ENCODE measurements around the gene CIB4.

Gene CIB4

GRCh38 chr2:26609205-26609631 is 31.9 kb downstream of the CIB4 start:
- TF ChIP-seq RAD21 (IDR thresholded peaks at IDR 0.05; ENCODE audit: low read depth) (no peak), FOXM1 (IDR thresholded peaks at IDR 0.05; ENCODE audit: borderline replicate concordance, low read depth) (no peak), TEAD4 (IDR thresholded peaks at IDR 0.05) (no peak), REST (IDR thresholded peaks at IDR 0.05; ENCODE audit: low read depth) (no peak), USF1 (IDR thresholded peaks at IDR 0.05) (no peak), CREB1 (IDR thresholded peaks at IDR 0.05; ENCODE audit: low read depth) (no peak), ZBTB7A (IDR thresholded peaks at IDR 0.05; ENCODE audit: low read depth) (no peak)

- TF ChIP-seq MAX (IDR thresholded peaks at IDR 0.05) (no peak), FOXM1 (IDR thresholded peaks at IDR 0.05; ENCODE audit: borderline replicate concordance, low read depth) (no peak), CEBPB (IDR thresholded peaks at IDR 0.05) (no peak), RAD21 (IDR thresholded peaks at IDR 0.05; ENCODE audit: low read depth) (no peak), CREB1 (IDR thresholded peaks at IDR 0.05; ENCODE audit: low read depth) (no peak), NFIC (IDR thresholded peaks at IDR 0.05) (no peak), EP300 (IDR thresholded peaks at IDR 0.05; ENCODE audit: borderline replicate concordance) (no peak), USF1 (IDR thresholded peaks at IDR 0.05) (no peak), TCF12 (IDR thresholded peaks at IDR 0.05; ENCODE audit: low read depth) (no peak), TEAD4 (IDR thresholded peaks at IDR 0.05) (no peak)
These were observed 32.6 kb downstream of the CIB4 start for GRCh38 chr2:26608557-26608956.

GRCh38 chr2:26607698-26608097 is 33.5 kb downstream of the CIB4 start:
- TF ChIP-seq TEAD4 (IDR thresholded peaks at IDR 0.05) (no peak), EP300 (IDR thresholded peaks at IDR 0.05; ENCODE audit: borderline replicate concordance) (no peak), MAX (IDR thresholded peaks at IDR 0.05) (no peak), USF1 (IDR thresholded peaks at IDR 0.05) (no peak), CREB1 (IDR thresholded peaks at IDR 0.05; ENCODE audit: low read depth) (no peak), NFIC (IDR thresholded peaks at IDR 0.05) (no peak), TAF1 (IDR thresholded peaks at IDR 0.05; ENCODE audit: low read depth) (no peak)

GRCh38 chr2:26606847-26607190 is 34.3 kb downstream of the CIB4 start:
- TF ChIP-seq TCF12 (IDR thresholded peaks at IDR 0.05; ENCODE audit: low read depth), result peak; percentile 72
- no peak for TF ChIP-seq CREB1 (IDR thresholded peaks at IDR 0.05; ENCODE audit: low read depth)
- TF ChIP-seq TEAD4 (IDR thresholded peaks at IDR 0.05), result peak; percentile 89
- TF ChIP-seq MAX (IDR thresholded peaks at IDR 0.05), result peak; percentile 18; the same call in 1 of the 2 replicates
- peak; percentile 69; the same call in 1 of the 2 replicates for TF ChIP-seq EP300 (IDR thresholded peaks at IDR 0.05; ENCODE audit: borderline replicate concordance)
- peak; percentile 72 for TF ChIP-seq USF1 (IDR thresholded peaks at IDR 0.05)
- peak; percentile 71 for TF ChIP-seq NFIC (IDR thresholded peaks at IDR 0.05)
- no peak for TF ChIP-seq YY1 (IDR thresholded peaks at IDR 0.05; ENCODE audit: low read depth)

- TF ChIP-seq CREB1 (IDR thresholded peaks at IDR 0.05; ENCODE audit: low read depth) (no peak), TEAD4 (IDR thresholded peaks at IDR 0.05) (no peak), MAX (IDR thresholded peaks at IDR 0.05) (no peak), ZBTB7A (IDR thresholded peaks at IDR 0.05; ENCODE audit: low read depth) (no peak), RAD21 (IDR thresholded peaks at IDR 0.05; ENCODE audit: low read depth) (no peak), TCF12 (IDR thresholded peaks at IDR 0.05; ENCODE audit: low read depth) (no peak), EGR1 (IDR thresholded peaks at IDR 0.05) (no peak), TAF1 (IDR thresholded peaks at IDR 0.05; ENCODE audit: low read depth) (no peak), USF1 (IDR thresholded peaks at IDR 0.05) (no peak), FOXM1 (IDR thresholded peaks at IDR 0.05; ENCODE audit: borderline replicate concordance, low read depth) (no peak), REST (IDR thresholded peaks at IDR 0.05; ENCODE audit: low read depth) (no peak), NFIC (IDR thresholded peaks at IDR 0.05) (no peak), YY1 (IDR thresholded peaks at IDR 0.05; ENCODE audit: low read depth) (no peak), EP300 (IDR thresholded peaks at IDR 0.05; ENCODE audit: borderline replicate concordance) (no peak), CEBPB (IDR thresholded peaks at IDR 0.05) (no peak)
These were observed 34.9 kb downstream of the CIB4 start for GRCh38 chr2:26605999-26606846.
